NCI-H128 (cell line): ENCODE data around the gene AATK.

ENCODE experiments used
- DNase-seq: peaks from one replicate; lab custom pipeline; 2025; ENCODE audit not compliant: unreplicated experiment; lab: John Stamatoyannopoulos, UW

Gene AATK

GRCh38 chr17:81118308-81119221, 47.5 kb downstream of the AATK start:
- DNase-seq = no peak

GRCh38 chr17:81117672-81118198, 48.3 kb downstream of the AATK start:
- no peak for DNase-seq

- DNase-seq = no peak
These were observed 49.3 kb downstream of the AATK start for GRCh38 chr17:81116704-81117103.

GRCh38 chr17:81115749-81116464, 50.1 kb downstream of the AATK start:
- no peak for DNase-seq

- DNase-seq = no peak
These were observed 50.8 kb downstream of the AATK start for GRCh38 chr17:81115219-81115618.

GRCh38 chr17:81114351-81115093, 51.5 kb downstream of the AATK start:
- no peak for DNase-seq

GRCh38 chr17:81113158-81113724, 52.8 kb downstream of the AATK start:
- DNase-seq = no peak

GRCh38 chr17:81112450-81112849, 53.6 kb downstream of the AATK start:
- no peak for DNase-seq

GRCh38 chr17:81111066-81111465, 55.0 kb downstream of the AATK start:
- DNase-seq = no peak

GRCh38 chr17:81110488-81111040, 55.5 kb downstream of the AATK start:
- no peak for DNase-seq

- no peak for DNase-seq
These were observed 56.1 kb downstream of the AATK start for GRCh38 chr17:81109957-81110356.

GRCh38 chr17:81108220-81108619, 57.8 kb downstream of the AATK start:
- no peak for DNase-seq

GRCh38 chr17:81106716-81107115, 59.3 kb downstream of the AATK start:
- DNase-seq = no peak

GRCh38 chr17:81103379-81103778, 62.6 kb downstream of the AATK start:
- no peak for DNase-seq

GRCh38 chr17:81102869-81103268, 63.2 kb downstream of the AATK start:
- no peak for DNase-seq

- DNase-seq = no peak
These were observed 63.7 kb downstream of the AATK start for GRCh38 chr17:81102352-81102751.

GRCh38 chr17:81101614-81102306, 64.3 kb downstream of the AATK start:
- peak; percentile 21 for DNase-seq

GRCh38 chr17:81100668-81101067, 65.4 kb downstream of the AATK start:
- DNase-seq = no peak

GRCh38 chr17:81099888-81100287, 66.1 kb downstream of the AATK start:
- DNase-seq = no peak

GRCh38 chr17:81097943-81098308, 68.1 kb downstream of the AATK start:
- no peak for DNase-seq
